ENCODE measurements around the gene GHR.

DNA sequence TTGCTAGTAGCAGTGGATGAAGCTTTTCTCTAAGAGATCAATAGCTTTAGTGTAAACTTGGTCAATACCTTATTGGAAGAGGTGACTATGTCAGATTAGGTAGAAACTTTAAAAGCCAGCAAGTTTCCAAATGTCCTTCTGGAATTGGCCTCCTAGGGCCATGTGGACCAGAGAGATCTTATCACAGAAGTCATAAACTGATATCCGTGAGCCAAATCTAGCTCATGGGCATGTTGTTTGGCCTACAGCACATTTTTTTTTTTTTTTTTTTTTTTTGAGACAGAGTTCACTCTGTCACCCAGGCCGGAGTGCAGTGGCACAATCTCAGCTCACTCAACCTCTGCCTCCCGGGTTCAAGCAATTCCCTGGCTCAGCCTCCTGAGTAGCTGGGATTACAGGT, 175.9 kb downstream of the GHR start:
- TF ChIP-seq, protein P1, sequence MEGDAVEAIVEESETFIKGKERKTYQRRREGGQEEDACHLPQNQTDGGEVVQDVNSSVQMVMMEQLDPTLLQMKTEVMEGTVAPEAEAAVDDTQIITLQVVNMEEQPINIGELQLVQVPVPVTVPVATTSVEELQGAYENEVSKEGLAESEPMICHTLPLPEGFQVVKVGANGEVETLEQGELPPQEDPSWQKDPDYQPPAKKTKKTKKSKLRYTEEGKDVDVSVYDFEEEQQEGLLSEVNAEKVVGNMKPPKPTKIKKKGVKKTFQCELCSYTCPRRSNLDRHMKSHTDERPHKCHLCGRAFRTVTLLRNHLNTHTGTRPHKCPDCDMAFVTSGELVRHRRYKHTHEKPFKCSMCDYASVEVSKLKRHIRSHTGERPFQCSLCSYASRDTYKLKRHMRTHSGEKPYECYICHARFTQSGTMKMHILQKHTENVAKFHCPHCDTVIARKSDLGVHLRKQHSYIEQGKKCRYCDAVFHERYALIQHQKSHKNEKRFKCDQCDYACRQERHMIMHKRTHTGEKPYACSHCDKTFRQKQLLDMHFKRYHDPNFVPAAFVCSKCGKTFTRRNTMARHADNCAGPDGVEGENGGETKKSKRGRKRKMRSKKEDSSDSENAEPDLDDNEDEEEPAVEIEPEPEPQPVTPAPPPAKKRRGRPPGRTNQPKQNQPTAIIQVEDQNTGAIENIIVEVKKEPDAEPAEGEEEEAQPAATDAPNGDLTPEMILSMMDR (IDR thresholded peaks at IDR 0.05; ENCODE audit: low read length): no peak
- TF ChIP-seq EZH2 (IDR thresholded peaks at IDR 0.05; ENCODE audit: borderline replicate concordance, low read length): no peak
